RWPE2 (cell line): ENCODE measurements around the gene CCNA2.

ENCODE experiments used
- ATAC-seq: fragments of 200-7000 bp; cut with Tn5 transposase; 3 replicates; pipeline ENCODE4 v1.9.1; 2021; ENCODE audit warnings: low read depth
- DNase-seq: peaks from one replicate; pipeline ENCODE4 v3.0.0-alpha.2; 2020; ENCODE audit warnings: low spot score
- H3K27ac ChIP-seq: fragments of 450-650 bp; 2 replicates; pipeline ENCODE4 v1.5.1; 2017; ENCODE audit warnings: mild to moderate bottlenecking; ENCODE audit not compliant: poor library complexity, severe bottlenecking
- H3K27me3 ChIP-seq: fragments of 250-450 bp; sonication (Bioruptor Pico); 2 replicates; pipeline ENCODE4 v1.5.1; 2021; ENCODE audit warnings: mild to moderate bottlenecking, moderate library complexity; ENCODE audit not compliant: insufficient read depth, poor library complexity, severe bottlenecking
- H3K36me3 ChIP-seq: fragments of 250-450 bp; sonication (Bioruptor Pico); 2 replicates; pipeline ENCODE4 v1.5.1; 2020; ENCODE audit warnings: low read depth, mild to moderate bottlenecking, moderate library complexity
- H3K4me1 ChIP-seq: fragments of 250-450 bp; sonication (Bioruptor Pico); 2 replicates; pipeline ENCODE4 v1.5.1; 2021; ENCODE audit warnings: mild to moderate bottlenecking, moderate library complexity; ENCODE audit not compliant: insufficient read depth, poor library complexity, severe bottlenecking
- H3K4me3 ChIP-seq: fragments of 250-450 bp; sonication (Bioruptor Pico); 2 replicates; pipeline ENCODE4 v1.5.1; 2021; ENCODE audit warnings: mild to moderate bottlenecking, moderate library complexity; ENCODE audit not compliant: severe bottlenecking
- H3K9me3 ChIP-seq: fragments of 250-450 bp; sonication (Bioruptor Pico); 2 replicates; pipeline ENCODE4 v1.5.1; 2021; ENCODE audit warnings: mild to moderate bottlenecking, moderate library complexity; ENCODE audit not compliant: severe bottlenecking
- TF ChIP-seq, protein P1 (sequence below): fragments of 450-650 bp; IDR thresholded peaks from one replicate; pipeline ENCODE4 v1.5.1; 2017; ENCODE audit warnings: mild to moderate bottlenecking, moderate library complexity; ENCODE audit not compliant: poor library complexity, severe bottlenecking

CCNA2 gene

DNA sequence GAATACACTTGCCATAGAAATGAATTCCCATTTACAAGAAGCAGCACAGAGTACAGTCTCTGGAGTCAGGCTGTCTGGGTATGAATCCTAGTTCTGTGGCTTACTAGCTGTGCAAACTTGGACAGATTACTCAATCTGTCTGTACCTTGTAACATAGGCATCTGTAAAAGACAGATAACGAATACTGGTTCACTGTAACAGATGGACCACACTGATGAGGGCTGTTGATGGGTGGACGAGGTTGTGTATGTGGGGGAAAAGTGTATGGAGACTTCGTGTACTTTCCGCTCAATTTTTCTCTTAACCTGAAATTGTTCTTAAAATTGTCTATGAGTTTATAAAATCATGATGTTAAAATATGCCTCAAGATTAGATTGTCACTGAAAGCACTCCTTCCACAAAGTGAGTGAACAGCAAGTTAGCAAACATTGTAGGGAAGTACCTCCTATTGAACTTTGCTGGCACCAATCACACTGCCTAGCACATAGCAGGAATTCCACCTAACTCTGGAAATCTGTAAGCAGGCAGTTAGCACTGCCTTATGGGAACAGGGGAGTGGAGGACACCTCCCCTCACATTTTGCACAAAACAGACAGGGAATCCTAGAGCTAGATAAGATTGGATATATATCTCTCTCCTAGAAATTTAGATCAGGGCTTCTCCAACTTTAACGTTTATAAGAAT lies 29.0 kb downstream of the CCNA2 start:
- TF ChIP-seq, protein P1, sequence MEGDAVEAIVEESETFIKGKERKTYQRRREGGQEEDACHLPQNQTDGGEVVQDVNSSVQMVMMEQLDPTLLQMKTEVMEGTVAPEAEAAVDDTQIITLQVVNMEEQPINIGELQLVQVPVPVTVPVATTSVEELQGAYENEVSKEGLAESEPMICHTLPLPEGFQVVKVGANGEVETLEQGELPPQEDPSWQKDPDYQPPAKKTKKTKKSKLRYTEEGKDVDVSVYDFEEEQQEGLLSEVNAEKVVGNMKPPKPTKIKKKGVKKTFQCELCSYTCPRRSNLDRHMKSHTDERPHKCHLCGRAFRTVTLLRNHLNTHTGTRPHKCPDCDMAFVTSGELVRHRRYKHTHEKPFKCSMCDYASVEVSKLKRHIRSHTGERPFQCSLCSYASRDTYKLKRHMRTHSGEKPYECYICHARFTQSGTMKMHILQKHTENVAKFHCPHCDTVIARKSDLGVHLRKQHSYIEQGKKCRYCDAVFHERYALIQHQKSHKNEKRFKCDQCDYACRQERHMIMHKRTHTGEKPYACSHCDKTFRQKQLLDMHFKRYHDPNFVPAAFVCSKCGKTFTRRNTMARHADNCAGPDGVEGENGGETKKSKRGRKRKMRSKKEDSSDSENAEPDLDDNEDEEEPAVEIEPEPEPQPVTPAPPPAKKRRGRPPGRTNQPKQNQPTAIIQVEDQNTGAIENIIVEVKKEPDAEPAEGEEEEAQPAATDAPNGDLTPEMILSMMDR, result no peak
- no peak for DNase-seq
- Histone ChIP-seq H3K27ac (no peak overlapping the region), H3K9me3 (no peaks in the 10 kb centered on the region), H3K27me3 (no peaks in the 10 kb centered on the region), H3K4me3 (no peak overlapping the region), H3K36me3 (no peaks in the 10 kb centered on the region), H3K4me1 (peaks cover 10% of the 10 kb centered on the region)
- no peak; the same call in 2 of the 3 replicates for ATAC-seq

DNA sequence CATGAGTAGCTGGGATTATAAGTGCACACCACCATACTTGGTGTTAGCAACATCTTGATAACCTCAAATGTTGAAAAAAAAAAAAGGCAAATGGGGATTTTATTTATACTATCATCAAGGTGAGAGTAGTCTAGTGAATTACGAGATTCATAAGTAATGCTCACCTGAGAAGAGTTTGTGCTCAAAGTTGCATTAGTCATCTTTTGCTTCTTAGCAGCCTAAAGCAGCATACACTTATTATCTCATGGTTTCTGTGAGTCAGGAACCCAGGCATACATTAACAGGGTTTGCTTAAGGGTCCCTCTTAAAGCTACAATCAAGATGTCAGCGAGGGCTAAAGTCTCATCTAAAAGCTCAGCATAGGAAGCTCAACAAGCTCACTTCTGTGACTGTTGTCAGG lies 30.7 kb downstream of the CCNA2 start:
- Histone ChIP-seq H3K9me3 (no peaks in the 10 kb centered on the region), H3K36me3 (no peaks in the 10 kb centered on the region), H3K4me1 (peaks cover 14% of the 10 kb centered on the region), H3K27ac (no peak overlapping the region), H3K4me3 (no peak overlapping the region), H3K27me3 (no peaks in the 10 kb centered on the region)
- TF ChIP-seq, protein P1, result no peak
- DNase-seq (no peak), ATAC-seq (peak; percentile 62; the same call in 2 of the 3 replicates)

DNA sequence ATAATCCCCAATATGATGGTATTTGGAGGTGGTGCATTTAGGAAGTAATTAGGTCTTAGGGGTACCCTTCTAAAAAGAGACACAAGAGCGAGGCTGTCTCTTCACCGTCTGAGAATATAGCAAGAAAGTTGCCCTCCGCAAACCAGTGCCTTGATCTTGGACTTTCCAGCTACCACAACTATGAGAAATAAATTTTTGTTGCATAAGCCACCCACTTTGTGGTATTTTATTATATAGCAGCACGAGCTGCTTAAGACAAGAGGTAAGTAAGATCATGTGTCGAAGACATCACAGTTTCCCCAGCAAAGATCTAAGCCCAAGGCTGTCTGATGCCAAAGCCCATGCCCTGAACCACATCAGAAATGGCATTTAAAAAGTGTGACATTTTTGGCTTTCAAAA lies 32.2 kb downstream of the CCNA2 start:
- no peaks in the 10 kb centered on the region for H3K36me3 ChIP-seq
- no peak overlapping the region for H3K4me3 ChIP-seq
- no peak for DNase-seq
- H3K27ac ChIP-seq, result no peak overlapping the region
- TF ChIP-seq, protein P1, result no peak
- ATAC-seq, result no peak
- no peaks in the 10 kb centered on the region for H3K9me3 ChIP-seq
- H3K27me3 ChIP-seq, result no peaks in the 10 kb centered on the region
- H3K4me1 ChIP-seq, result peaks cover 14% of the 10 kb centered on the region

DNA sequence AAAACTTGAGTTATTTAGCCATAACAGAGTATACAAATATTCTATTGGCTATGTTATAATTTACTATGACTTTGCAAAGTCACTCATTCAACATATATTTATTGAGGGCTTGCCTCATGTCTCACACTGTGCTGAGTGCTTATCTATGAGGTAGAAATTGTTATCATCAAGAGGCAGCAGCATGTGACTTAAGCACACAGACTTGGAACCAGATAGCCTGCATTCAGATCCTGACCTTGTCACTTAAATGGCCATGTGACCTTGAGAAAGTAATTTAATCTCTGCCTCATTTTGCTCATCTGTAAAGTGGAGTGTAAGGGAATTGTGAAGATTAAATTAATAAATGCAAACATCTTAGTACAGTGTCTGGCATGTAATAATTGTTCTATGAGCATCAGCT lies 32.7 kb downstream of the CCNA2 start:
- TF ChIP-seq, protein P1, result no peak
- H3K27me3 ChIP-seq, result no peaks in the 10 kb centered on the region
- peak overlapping the region; percentile 74 for H3K27ac ChIP-seq
- H3K4me3 ChIP-seq, result no peak overlapping the region
- ATAC-seq (no peak), DNase-seq (no peak)
- no peaks in the 10 kb centered on the region for H3K36me3 ChIP-seq
- H3K4me1 ChIP-seq, result peaks cover 14% of the 10 kb centered on the region
- no peaks in the 10 kb centered on the region for H3K9me3 ChIP-seq
